Hepatocyte (in vitro differentiated cells): ENCODE data around the gene RASAL2.
"Not testable (repeated sequence)": the region's sequence is repeated elsewhere in the genome, so short reads cannot be mapped to it uniquely, and the experiment has no call there.

Experiments used
- EZH2phosphoT487 ChIP-seq: fragments of 200-600 bp; sonication (generic); IDR thresholded peaks from one replicate; pipeline ENCODE4 v1.6.1; 2018; ENCODE audit warnings: antibody characterized with exemption, mild to moderate bottlenecking, low read depth, moderate library complexity; ENCODE audit not compliant: unreplicated experiment, severe bottlenecking
- TF ChIP-seq, protein P1 (sequence below): fragments of 200-600 bp; sonication (generic); IDR thresholded peaks from 2 replicates; pipeline ENCODE4 v1.5.1; 2016; ENCODE audit warnings: antibody characterized with exemption, mild to moderate bottlenecking; ENCODE audit not compliant: poor library complexity

DNA sequence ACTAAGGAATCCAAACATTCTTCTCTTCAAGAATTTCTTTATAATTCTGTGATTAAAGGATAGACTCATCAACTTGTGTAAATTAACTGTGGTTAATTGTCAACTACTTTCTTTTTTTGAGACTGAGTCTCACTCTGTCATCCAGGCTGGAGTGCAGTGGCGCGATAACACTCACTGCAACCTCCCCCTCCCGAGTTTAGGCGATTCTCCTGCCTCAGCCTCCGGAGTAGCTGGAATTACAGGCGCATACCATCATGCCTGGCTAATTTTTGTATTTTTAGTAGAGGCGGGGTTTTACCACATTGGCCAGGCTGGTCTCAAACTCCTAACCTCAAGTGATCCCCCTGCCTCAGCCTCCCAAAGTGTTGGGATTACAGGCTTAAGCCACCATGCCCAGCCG is 296.4 kb downstream of the RASAL2 start:
- TF ChIP-seq, protein P1, sequence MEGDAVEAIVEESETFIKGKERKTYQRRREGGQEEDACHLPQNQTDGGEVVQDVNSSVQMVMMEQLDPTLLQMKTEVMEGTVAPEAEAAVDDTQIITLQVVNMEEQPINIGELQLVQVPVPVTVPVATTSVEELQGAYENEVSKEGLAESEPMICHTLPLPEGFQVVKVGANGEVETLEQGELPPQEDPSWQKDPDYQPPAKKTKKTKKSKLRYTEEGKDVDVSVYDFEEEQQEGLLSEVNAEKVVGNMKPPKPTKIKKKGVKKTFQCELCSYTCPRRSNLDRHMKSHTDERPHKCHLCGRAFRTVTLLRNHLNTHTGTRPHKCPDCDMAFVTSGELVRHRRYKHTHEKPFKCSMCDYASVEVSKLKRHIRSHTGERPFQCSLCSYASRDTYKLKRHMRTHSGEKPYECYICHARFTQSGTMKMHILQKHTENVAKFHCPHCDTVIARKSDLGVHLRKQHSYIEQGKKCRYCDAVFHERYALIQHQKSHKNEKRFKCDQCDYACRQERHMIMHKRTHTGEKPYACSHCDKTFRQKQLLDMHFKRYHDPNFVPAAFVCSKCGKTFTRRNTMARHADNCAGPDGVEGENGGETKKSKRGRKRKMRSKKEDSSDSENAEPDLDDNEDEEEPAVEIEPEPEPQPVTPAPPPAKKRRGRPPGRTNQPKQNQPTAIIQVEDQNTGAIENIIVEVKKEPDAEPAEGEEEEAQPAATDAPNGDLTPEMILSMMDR = not testable (repeated sequence)
- not testable (repeated sequence) for TF ChIP-seq EZH2phosphoT487
